HG03108 (cell line): ENCODE results near the gene PLCL1.

Experiments
- ATAC-seq: cut with Tn5 transposase; IDR thresholded peaks from one replicate; pipeline ENCODE4 v1.9.1; 2021; ENCODE audit warnings: moderate library complexity; ENCODE audit not compliant: unreplicated experiment

The PLCL1 gene

GRCh38 chr2:197852108-197852507, 47.7 kb downstream of the PLCL1 start:
- ATAC-seq, result no peak

GRCh38 chr2:197853549-197853948, 49.2 kb downstream of the PLCL1 start:
- no peak for ATAC-seq

GRCh38 chr2:197857476-197858107, 53.2 kb downstream of the PLCL1 start:
- no peak for ATAC-seq

- no peak for ATAC-seq
Observed at GRCh38 chr2:197858607-197859140, 54.3 kb downstream of the PLCL1 start.

- ATAC-seq, result no peak
Observed at GRCh38 chr2:197862246-197862955, 58.0 kb downstream of the PLCL1 start.

GRCh38 chr2:197863744-197864143, 59.4 kb downstream of the PLCL1 start:
- ATAC-seq, result no peak

GRCh38 chr2:197866455-197866854, 62.1 kb downstream of the PLCL1 start:
- no peak for ATAC-seq

GRCh38 chr2:197867033-197867432, 62.6 kb downstream of the PLCL1 start:
- ATAC-seq, result no peak

GRCh38 chr2:197867624-197868023, 63.2 kb downstream of the PLCL1 start:
- no peak for ATAC-seq

- no peak for ATAC-seq
Observed at GRCh38 chr2:197868206-197868605, 63.8 kb downstream of the PLCL1 start.

GRCh38 chr2:197869041-197869440, 64.6 kb downstream of the PLCL1 start:
- ATAC-seq, result no peak

- ATAC-seq, result no peak
Observed at GRCh38 chr2:197869501-197870111, 65.2 kb downstream of the PLCL1 start.

GRCh38 chr2:197870137-197870536, 65.7 kb downstream of the PLCL1 start:
- ATAC-seq, result no peak

- no peak for ATAC-seq
Observed at GRCh38 chr2:197871780-197872456, 67.5 kb downstream of the PLCL1 start.

GRCh38 chr2:197873293-197873701, 68.9 kb downstream of the PLCL1 start:
- ATAC-seq, result no peak

- ATAC-seq, result no peak
Observed at GRCh38 chr2:197875763-197876162, 71.4 kb downstream of the PLCL1 start.

- no peak for ATAC-seq
Observed at GRCh38 chr2:197876524-197876923, 72.1 kb downstream of the PLCL1 start.

- no peak for ATAC-seq
Observed at GRCh38 chr2:197877038-197877437, 72.6 kb downstream of the PLCL1 start.

- no peak for ATAC-seq
Observed at GRCh38 chr2:197878792-197879191, 74.4 kb downstream of the PLCL1 start.

- no peak for ATAC-seq
Observed at GRCh38 chr2:197879812-197880408, 75.5 kb downstream of the PLCL1 start.
